ENCODE data around the gene LITAFD. TPM values are rescaled to one million over a fixed set of nuclear protein-coding genes. Genes with fewer than 3 reads are reported as not detected.

Gene LITAFD
- total RNA-seq, 1 experiment from 2014 or later: not detected

DNA sequence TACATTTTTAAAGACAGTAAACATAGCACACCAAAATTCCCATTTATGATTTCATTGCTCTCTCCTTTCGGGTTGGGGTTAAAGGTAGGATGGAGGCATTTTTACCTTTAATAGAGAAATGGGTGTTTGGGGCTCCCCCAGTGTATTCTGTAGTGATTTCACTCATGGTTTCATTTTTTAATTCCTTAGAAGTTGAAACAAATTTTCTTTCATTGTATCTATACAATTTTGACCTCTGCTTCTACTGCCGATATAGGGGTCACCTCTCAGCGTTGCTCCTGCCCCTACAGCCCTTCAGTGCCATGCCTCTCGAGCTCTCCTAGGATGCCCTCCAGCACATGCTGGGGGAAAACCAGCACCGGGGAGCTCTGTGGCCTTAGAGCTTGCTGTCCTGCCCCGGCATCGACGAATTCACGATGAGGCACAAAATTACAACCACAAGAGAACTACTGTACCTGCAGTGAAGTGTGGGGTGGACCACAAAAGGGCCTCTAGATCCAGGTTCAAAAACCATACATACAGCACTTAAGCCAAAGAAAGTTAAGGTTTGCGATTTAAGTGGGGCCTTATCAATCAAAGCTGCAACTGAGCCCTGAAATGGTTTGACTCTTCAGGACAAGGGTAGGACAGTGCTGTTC is 39.3 kb downstream of the LITAFD start:
- Histone ChIP-seq H2AFZ (no peak overlapping the region), H3K27me3 (ENCODE audit: insufficient read depth, low read depth) (no peaks in the 10 kb centered on the region), H3K79me2 (ENCODE audit: low read depth) (peaks cover 23% of the 10 kb centered on the region), H3K4me3 (no peak overlapping the region), H3K4me2 (no peak overlapping the region), H4K20me1 (ENCODE audit: insufficient read depth) (peaks cover 24% of the 10 kb centered on the region), H3K27ac (no peak overlapping the region), H3K36me3 (ENCODE audit: low read depth) (peaks cover 26% of the 10 kb centered on the region; the same call in 1 of the 2 replicates), H3K4me1 (replicated peaks; ENCODE audit: insufficient read depth) (no peaks in the 10 kb centered on the region), H3F3A (ENCODE audit: insufficient read depth, low read depth) (peaks cover 10% of the 10 kb centered on the region; the same call in 1 of the 2 replicates), H3K9me3 (ENCODE audit: insufficient read depth, low read depth) (no peaks in the 10 kb centered on the region), H3K9me2 (ENCODE audit: insufficient read depth) (no peaks in the 10 kb centered on the region)
- no TSS peak for BruUV-seq (replicated peaks)
- CTCF ChIA-PET: no interaction called here
- intact Hi-C loops (cut with micrococcal nuclease; ENCODE audit: unreplicated experiment): no loop called here
- POLR2A ChIA-PET (ENCODE audit: unreplicated experiment): interaction anchor here (0.6 kb wide), 1 partner anchor 9 kb away, joined by 4 read pairs; no protein-coding TSS in a partner anchor
- DNase-seq: no peak
- TF ChIP-seq EZH2 (IDR thresholded peaks at IDR 0.05; ENCODE audit: low read depth): no peak
- TF ChIP-seq, protein P1, sequence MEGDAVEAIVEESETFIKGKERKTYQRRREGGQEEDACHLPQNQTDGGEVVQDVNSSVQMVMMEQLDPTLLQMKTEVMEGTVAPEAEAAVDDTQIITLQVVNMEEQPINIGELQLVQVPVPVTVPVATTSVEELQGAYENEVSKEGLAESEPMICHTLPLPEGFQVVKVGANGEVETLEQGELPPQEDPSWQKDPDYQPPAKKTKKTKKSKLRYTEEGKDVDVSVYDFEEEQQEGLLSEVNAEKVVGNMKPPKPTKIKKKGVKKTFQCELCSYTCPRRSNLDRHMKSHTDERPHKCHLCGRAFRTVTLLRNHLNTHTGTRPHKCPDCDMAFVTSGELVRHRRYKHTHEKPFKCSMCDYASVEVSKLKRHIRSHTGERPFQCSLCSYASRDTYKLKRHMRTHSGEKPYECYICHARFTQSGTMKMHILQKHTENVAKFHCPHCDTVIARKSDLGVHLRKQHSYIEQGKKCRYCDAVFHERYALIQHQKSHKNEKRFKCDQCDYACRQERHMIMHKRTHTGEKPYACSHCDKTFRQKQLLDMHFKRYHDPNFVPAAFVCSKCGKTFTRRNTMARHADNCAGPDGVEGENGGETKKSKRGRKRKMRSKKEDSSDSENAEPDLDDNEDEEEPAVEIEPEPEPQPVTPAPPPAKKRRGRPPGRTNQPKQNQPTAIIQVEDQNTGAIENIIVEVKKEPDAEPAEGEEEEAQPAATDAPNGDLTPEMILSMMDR (conservative IDR thresholded peaks at IDR 0.05): no peak

DNA sequence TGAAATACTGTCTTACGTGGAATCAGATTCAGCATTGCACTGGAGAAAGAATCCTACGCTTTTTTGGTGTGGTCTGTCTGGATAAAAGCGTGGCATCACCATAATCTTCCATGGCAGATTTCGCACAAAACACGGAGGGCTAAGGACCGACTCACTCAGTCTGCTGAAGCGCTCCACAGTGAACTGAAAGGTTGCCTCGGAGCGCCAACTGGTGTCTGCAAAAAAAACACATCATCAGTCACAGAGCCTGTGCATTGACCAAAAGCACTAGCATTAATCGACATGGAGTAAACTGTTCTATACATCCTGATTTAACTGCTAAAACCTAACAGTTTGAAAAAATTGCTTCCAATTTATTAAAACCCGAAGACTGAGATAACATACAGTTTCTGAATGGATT is 41.0 kb downstream of the LITAFD start:
- intact Hi-C loops (cut with micrococcal nuclease; ENCODE audit: unreplicated experiment): no loop called here
- H3K79me2 ChIP-seq (ENCODE audit: low read depth): peaks cover 40% of the 10 kb centered on the region
- H3K9me2 ChIP-seq (ENCODE audit: insufficient read depth): no peaks in the 10 kb centered on the region
- BruUV-seq (replicated peaks): no TSS peak
- DNase-seq: no peak
- H3K27me3 ChIP-seq (ENCODE audit: insufficient read depth, low read depth): no peaks in the 10 kb centered on the region
- peaks cover 40% of the 10 kb centered on the region for H4K20me1 ChIP-seq (ENCODE audit: insufficient read depth)
- H3K9me3 ChIP-seq (ENCODE audit: insufficient read depth, low read depth): no peaks in the 10 kb centered on the region
- peaks cover 3% of the 10 kb centered on the region; the same call in 1 of the 2 replicates for H3F3A ChIP-seq (ENCODE audit: insufficient read depth, low read depth)
- no peak overlapping the region for H2AFZ ChIP-seq
- H3K27ac ChIP-seq: no peak overlapping the region
- H3K4me1 ChIP-seq (replicated peaks; ENCODE audit: insufficient read depth): no peaks in the 10 kb centered on the region
- H3K36me3 ChIP-seq (ENCODE audit: low read depth): peaks cover 23% of the 10 kb centered on the region; the same call in 1 of the 2 replicates
- H3K4me2 ChIP-seq: no peak overlapping the region
- TF ChIP-seq, protein P1 (conservative IDR thresholded peaks at IDR 0.05): no peak
- POLR2A ChIA-PET (ENCODE audit: unreplicated experiment): no interaction called here
- CTCF ChIA-PET: no interaction called here
- H3K4me3 ChIP-seq: no peak overlapping the region

DNA sequence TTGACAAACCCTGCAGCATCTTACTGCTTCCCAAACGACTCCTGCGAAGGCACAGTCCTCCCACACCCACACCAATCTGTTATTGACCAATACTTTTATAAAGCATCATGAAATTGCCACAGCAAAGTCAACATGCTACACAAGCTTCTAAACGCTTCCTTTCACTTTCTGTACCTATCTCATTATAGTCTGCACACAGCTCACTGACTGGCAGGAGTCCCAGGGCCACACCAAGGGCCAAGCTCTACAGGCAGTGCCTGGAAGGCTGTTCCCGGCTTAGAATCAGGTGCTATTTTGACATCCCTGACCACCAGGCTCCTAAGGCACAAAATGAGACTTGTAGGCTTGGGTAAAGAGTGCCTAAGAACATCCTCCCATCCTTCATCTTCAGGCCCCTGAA is 42.1 kb downstream of the LITAFD start:
- TF ChIP-seq, protein P1 (conservative IDR thresholded peaks at IDR 0.05): no peak
- TF ChIP-seq EZH2 (IDR thresholded peaks at IDR 0.05; ENCODE audit: low read depth): no peak
- Histone ChIP-seq H3K79me2 (ENCODE audit: low read depth) (peaks cover 50% of the 10 kb centered on the region), H3K4me2 (no peak overlapping the region), H4K20me1 (ENCODE audit: insufficient read depth) (peaks cover 48% of the 10 kb centered on the region), H3K4me1 (replicated peaks; ENCODE audit: insufficient read depth) (no peaks in the 10 kb centered on the region), H3K27me3 (ENCODE audit: insufficient read depth, low read depth) (no peaks in the 10 kb centered on the region), H3F3A (ENCODE audit: insufficient read depth, low read depth) (peaks cover 7% of the 10 kb centered on the region; the same call in 1 of the 2 replicates), H3K9me3 (ENCODE audit: insufficient read depth, low read depth) (no peaks in the 10 kb centered on the region), H3K4me3 (no peak overlapping the region), H3K9me2 (ENCODE audit: insufficient read depth) (no peaks in the 10 kb centered on the region), H3K27ac (no peak overlapping the region), H2AFZ (no peak overlapping the region), H3K36me3 (ENCODE audit: low read depth) (peaks cover 22% of the 10 kb centered on the region; the same call in 1 of the 2 replicates)
- intact Hi-C loops (cut with micrococcal nuclease; ENCODE audit: unreplicated experiment): no loop called here
- DNase-seq: no peak
- no TSS peak for BruUV-seq (replicated peaks)
- POLR2A ChIA-PET (ENCODE audit: unreplicated experiment): interaction anchor here (0.6 kb wide), 1 partner anchor 372 kb away, joined by 3 read pairs; no protein-coding TSS in a partner anchor
- CTCF ChIA-PET: no interaction called here
